GM10266 (cell line): ENCODE measurements around the gene HTR1D.
"Not testable (repeated sequence)": the region's sequence is repeated elsewhere in the genome, so short reads cannot be mapped to it uniquely, and the experiment has no call there.

Experiments
- DNase-seq: peaks from one replicate; pipeline ENCODE4 v3.0.0; 2012; ENCODE audit errors: extremely low spot score
- CTCF ChIP-seq: IDR thresholded peaks from 2 replicates; pipeline ENCODE4 v1.5.1; 2012; ENCODE audit warnings: mild to moderate bottlenecking, low read depth; ENCODE audit not compliant: control insufficient read depth, insufficient read depth; ENCODE audit errors: missing control alignments

The HTR1D gene

GRCh38 chr1:23217421-23218115 is at the start of gene HTR1D:
Gene HTR1D, minus strand, starts transcription at chr1:23217502. Its CDS starts 23,283 bp downstream, at chr1:23194219.
- TF ChIP-seq CTCF: no peak
- no peak for DNase-seq

GRCh38 chr1:23263380-23263887 is 46.1 kb upstream of the HTR1D start:
- TF ChIP-seq CTCF: no peak
- no peak for DNase-seq

GRCh38 chr1:23258082-23258481 is 40.8 kb upstream of the HTR1D start:
- DNase-seq: not testable (repeated sequence)

- not testable (repeated sequence) for DNase-seq
Measured at GRCh38 chr1:23257371-23257770, 40.1 kb upstream of the HTR1D start.

- DNase-seq: no peak
- no peak for TF ChIP-seq CTCF
Measured at GRCh38 chr1:23254584-23254983, 37.3 kb upstream of the HTR1D start.

- no peak for TF ChIP-seq CTCF
- no peak for DNase-seq
Measured at GRCh38 chr1:23251812-23252211, 34.5 kb upstream of the HTR1D start.

GRCh38 chr1:23249787-23250454 is 32.6 kb upstream of the HTR1D start:
- TF ChIP-seq CTCF: no peak
- no peak for DNase-seq

- DNase-seq: no peak
- no peak for TF ChIP-seq CTCF
Measured at GRCh38 chr1:23247276-23247675, 30.0 kb upstream of the HTR1D start.
